Suprapubic skin (tissue), 4 donors: ENCODE measurements around the gene C8G. TPM values are rescaled to one million over a fixed set of nuclear protein-coding genes. Genes with fewer than 3 reads are reported as not detected.

Experiments used
- DNase-seq, 2 donors: peaks; one replicate each; pipeline ENCODE4 v3.0.0-alpha.2; 2019; ENCODE audit warnings: low spot score in 2 of 2
- H3K27ac ChIP-seq: fragments of 200-600 bp; sonication (generic); one replicate; pipeline ENCODE4 v1.5.1; 2019
- H3K27me3 ChIP-seq: fragments of 200-600 bp; sonication (generic); one replicate; pipeline ENCODE4 v1.5.1; 2019
- H3K36me3 ChIP-seq: fragments of 200-600 bp; sonication (generic); one replicate; pipeline ENCODE4 v1.5.1; 2019
- H3K4me1 ChIP-seq: fragments of 200-600 bp; sonication (generic); one replicate; pipeline ENCODE4 v1.5.1; 2019
- H3K4me3 ChIP-seq: fragments of 200-600 bp; sonication (generic); one replicate; pipeline ENCODE4 v1.5.1; 2019; ENCODE audit warnings: mild to moderate bottlenecking
- H3K9me3 ChIP-seq: fragments of 200-600 bp; sonication (generic); one replicate; pipeline ENCODE4 v1.5.1; 2019
- EP300 ChIP-seq: sonication (generic); formaldehyde crosslinking; IDR thresholded peaks from one replicate; pipeline ENCODE4 v1.6.1; 2017; ENCODE audit warnings: antibody characterized with exemption
- POLR2A ChIP-seq, 2 donors: fragments of 450-650 bp; IDR thresholded peaks; one replicate each; pipeline ENCODE4 v1.6.1; 2017; ENCODE audit warnings: antibody characterized with exemption in 2 of 2, mild to moderate bottlenecking in 2 of 2, moderate library complexity in 2 of 2
- POLR2AphosphoS5 ChIP-seq, 3 donors: sonication (generic); formaldehyde crosslinking; IDR thresholded peaks; one replicate each; pipeline ENCODE4 v1.6.1; 2017; ENCODE audit warnings: antibody characterized with exemption in 3 of 3
- WGBS: methylation state at CpG from one replicate; pipeline ENCODE4 v1.1.5; 2018; 5-methylcytosine and 5-hydroxymethylcytosine counted together
- total RNA-seq, 4 donors: library from RNA; depleted of rRNA; stranded (reverse); fragments of >200 nt; gene quantifications; one replicate each; pipeline ENCODE4 v1.1.0, GENCODE V29; 2016
- TF ChIP-seq, protein P1 (sequence below), 2 donors: fragments of 200-600 bp in 1 of 2; fragments of 450-650 bp in 1 of 2; sonication (generic) in 1 of 2; IDR thresholded peaks; one replicate each; pipeline ENCODE4 v1.5.1; 2016 to 2019; ENCODE audit warnings: antibody characterized with exemption in 2 of 2, mild to moderate bottlenecking in 1 of 2, moderate library complexity in 1 of 2

The C8G gene
- total RNA-seq, 4 donors from 2014 or later = 2.7 TPM; not detected in 3

DNA sequence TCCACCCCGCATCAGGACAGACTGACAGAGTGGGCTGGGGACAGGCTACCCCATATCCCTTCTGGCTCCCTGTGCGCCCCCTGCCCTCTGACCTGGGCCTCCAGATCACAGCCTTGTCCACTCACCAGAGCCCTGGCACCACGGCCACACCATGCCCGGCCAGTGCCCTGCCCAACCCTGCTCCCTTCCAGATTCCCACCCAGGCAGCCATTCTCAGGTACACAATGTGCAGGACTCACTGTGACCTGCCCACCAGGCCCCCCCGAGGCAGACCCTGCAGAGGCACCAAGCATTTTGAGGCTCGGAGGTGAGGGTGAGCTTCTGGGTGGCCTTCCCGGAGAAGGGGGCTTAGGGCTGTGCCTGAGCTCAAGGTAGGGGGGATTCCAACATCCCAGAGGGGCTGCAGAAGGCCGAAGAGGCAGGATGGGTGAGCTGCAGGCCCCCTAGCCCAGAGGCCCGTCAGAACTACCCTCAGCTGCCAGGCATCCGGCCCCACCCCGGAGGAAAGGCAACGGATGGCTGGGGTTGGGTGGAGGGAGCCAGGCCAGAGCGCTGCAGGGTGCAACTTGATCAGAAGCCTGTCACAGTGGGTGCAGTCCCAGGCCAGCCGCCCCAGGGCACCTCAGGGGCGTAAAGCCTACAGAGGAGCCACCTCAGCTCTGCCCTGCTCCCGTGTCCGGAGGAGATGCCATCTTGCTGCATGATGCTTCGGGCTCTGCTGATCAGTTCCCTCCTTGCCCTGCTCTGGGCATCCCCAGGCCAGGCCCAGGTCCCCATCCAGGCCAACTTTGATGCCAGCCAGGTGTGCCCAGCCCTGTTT lies 37.4 kb downstream of the C8G start, which contains the start of gene LCNL1:
LCNL1 (plus strand) TSS at position 762 of the 820 bp plus-strand sequence. CDS start 594 bp downstream, outside the sequence.
- peaks cover 20% of the 10 kb centered on the region for H3K4me1 ChIP-seq
- 67% methylated on average over 17 of the region's 18 CpGs for WGBS
- H3K27ac ChIP-seq = no peak within 1 kb of the TSS
- TF ChIP-seq POLR2AphosphoS5 (IDR thresholded peaks at IDR 0.05) = no peak
- TF ChIP-seq, protein P1, sequence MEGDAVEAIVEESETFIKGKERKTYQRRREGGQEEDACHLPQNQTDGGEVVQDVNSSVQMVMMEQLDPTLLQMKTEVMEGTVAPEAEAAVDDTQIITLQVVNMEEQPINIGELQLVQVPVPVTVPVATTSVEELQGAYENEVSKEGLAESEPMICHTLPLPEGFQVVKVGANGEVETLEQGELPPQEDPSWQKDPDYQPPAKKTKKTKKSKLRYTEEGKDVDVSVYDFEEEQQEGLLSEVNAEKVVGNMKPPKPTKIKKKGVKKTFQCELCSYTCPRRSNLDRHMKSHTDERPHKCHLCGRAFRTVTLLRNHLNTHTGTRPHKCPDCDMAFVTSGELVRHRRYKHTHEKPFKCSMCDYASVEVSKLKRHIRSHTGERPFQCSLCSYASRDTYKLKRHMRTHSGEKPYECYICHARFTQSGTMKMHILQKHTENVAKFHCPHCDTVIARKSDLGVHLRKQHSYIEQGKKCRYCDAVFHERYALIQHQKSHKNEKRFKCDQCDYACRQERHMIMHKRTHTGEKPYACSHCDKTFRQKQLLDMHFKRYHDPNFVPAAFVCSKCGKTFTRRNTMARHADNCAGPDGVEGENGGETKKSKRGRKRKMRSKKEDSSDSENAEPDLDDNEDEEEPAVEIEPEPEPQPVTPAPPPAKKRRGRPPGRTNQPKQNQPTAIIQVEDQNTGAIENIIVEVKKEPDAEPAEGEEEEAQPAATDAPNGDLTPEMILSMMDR (IDR thresholded peaks at IDR 0.05) = no peak
- no peak for TF ChIP-seq POLR2A (IDR thresholded peaks at IDR 0.05)
- no peak for TF ChIP-seq EP300
- no peaks in the 10 kb centered on the region for H3K9me3 ChIP-seq
- no peak for DNase-seq
- no peaks in the 10 kb centered on the region for H3K36me3 ChIP-seq
- peaks cover 35% of the 10 kb centered on the region for H3K27me3 ChIP-seq
- no peak within 1 kb of the TSS for H3K4me3 ChIP-seq

DNA sequence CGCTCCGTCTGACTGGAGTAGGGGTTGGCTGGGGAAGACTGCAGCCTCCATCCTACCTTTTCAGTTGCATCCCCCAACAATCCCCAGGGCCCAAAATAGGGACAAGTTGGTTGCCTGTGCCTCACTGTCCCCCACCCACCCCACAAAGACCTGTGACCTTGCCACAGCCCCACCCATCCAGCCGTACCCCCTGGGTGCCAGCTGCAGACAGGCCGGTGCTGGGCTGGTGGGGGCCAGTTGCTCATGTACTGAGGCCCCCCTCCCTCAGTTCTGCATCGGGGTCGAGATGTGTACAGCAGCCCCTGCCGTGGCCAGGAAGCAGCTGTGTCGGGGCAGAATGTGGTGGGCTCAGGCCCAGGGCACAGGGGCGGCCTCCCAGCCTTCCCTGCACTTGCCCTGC lies 38.1 kb downstream of the C8G start:
- peaks cover 13% of the 10 kb centered on the region for H3K4me1 ChIP-seq
- no peaks in the 10 kb centered on the region for H3K9me3 ChIP-seq
- TF ChIP-seq POLR2A (IDR thresholded peaks at IDR 0.05) = no peak
- TF ChIP-seq POLR2AphosphoS5 (IDR thresholded peaks at IDR 0.05) = no peak
- TF ChIP-seq, protein P1 (IDR thresholded peaks at IDR 0.05) = no peak
- no peak for TF ChIP-seq EP300
- H3K4me3 ChIP-seq = no peak overlapping the region
- no peaks in the 10 kb centered on the region for H3K36me3 ChIP-seq
- DNase-seq = no peak
- H3K27me3 ChIP-seq = peaks cover 35% of the 10 kb centered on the region
- no peak overlapping the region for H3K27ac ChIP-seq
- 93% methylated on average over 6 of the region's 9 CpGs for WGBS

GRCh38 chr9:136983656-136984314 lies 38.7 kb downstream of the C8G start:
- 64% methylated on average over 8 of the region's 11 CpGs for WGBS
- no peak overlapping the region for H3K4me3 ChIP-seq
- no peak overlapping the region for H3K27ac ChIP-seq
- no peaks in the 10 kb centered on the region for H3K36me3 ChIP-seq
- peaks cover 12% of the 10 kb centered on the region for H3K4me1 ChIP-seq
- no peaks in the 10 kb centered on the region for H3K9me3 ChIP-seq
- TF ChIP-seq POLR2A (IDR thresholded peaks at IDR 0.05) (no peak), EP300 (no peak), POLR2AphosphoS5 (IDR thresholded peaks at IDR 0.05) (no peak)
- TF ChIP-seq, protein P1 (IDR thresholded peaks at IDR 0.05) = no peak
- peaks cover 35% of the 10 kb centered on the region for H3K27me3 ChIP-seq
- no peak for DNase-seq

DNA sequence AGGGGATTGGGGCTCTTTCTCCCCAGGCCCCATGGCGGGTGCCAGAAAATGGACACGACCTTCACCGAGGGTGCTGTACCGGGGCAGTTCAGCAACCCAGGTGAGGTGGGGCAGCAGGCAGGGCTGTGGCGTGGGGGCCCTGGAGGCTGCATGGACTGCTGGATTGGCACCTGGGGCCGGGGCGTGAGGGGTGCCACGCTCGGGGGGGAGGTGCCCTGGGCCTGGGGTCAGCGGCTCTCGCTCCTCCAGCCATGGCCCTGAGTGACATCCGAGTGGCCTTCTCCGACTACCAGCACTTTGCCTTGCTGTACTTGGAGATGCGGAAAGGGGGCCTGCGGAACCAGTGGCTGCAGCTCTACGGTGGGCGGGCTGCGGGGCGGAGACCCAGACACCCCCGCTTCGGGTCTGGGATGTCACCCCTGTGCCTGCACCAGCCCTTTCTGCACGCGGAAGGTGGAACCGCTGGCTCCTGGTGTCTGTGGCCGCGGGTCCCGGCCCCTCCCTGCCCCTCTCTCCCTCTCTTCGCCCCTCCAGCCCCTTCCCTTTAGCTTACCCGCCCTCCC lies 39.5 kb downstream of the C8G start:
- Histone ChIP-seq H3K4me1 (peaks cover 12% of the 10 kb centered on the region), H3K36me3 (no peaks in the 10 kb centered on the region), H3K27me3 (peaks cover 35% of the 10 kb centered on the region), H3K9me3 (no peaks in the 10 kb centered on the region), H3K4me3 (no peak overlapping the region), H3K27ac (no peak overlapping the region)
- DNase-seq = no peak
- TF ChIP-seq EP300 (no peak), POLR2A (IDR thresholded peaks at IDR 0.05) (no peak), POLR2AphosphoS5 (IDR thresholded peaks at IDR 0.05) (no peak)
- TF ChIP-seq, protein P1 (IDR thresholded peaks at IDR 0.05) = no peak
- 30% methylated on average over 2 of the region's 29 CpGs for WGBS
